SK-N-SH (cell line): ENCODE data around the gene PCDH20. TPM values are rescaled to one million over a fixed set of nuclear protein-coding genes. Genes with fewer than 3 reads are reported as not detected.

ENCODE experiments used
- CTCF ChIA-PET: fragments of 300-600, 350-600 bp; formaldehyde crosslinking; extraction: SDS; loops from one replicate; lab custom pipeline; 2021; lab: Yijun Ruan, JAX
- POLR2A ChIA-PET: fragments of 350-600 bp; sonication (Branson Sonifier 250); formaldehyde crosslinking; extraction: SDS; loops from one replicate; lab custom pipeline; 2020; ENCODE audit warnings: antibody characterized with exemption, inconsistent platforms; lab: Yijun Ruan, JAX
- DNase-seq: peaks from one replicate; pipeline ENCODE4 v3.0.0; 2012
- H2AFZ ChIP-seq: fragments of 200-600 bp; sonication (generic); 2 replicates; pipeline ENCODE4 v1.8.1; 2016; ENCODE audit warnings: antibody characterized with exemption, mild to moderate bottlenecking, low read depth
- H3F3A ChIP-seq: fragments of 200-600 bp; sonication (generic); replicated peaks from 2 replicates; pipeline ENCODE3; 2016; ENCODE audit warnings: antibody characterized with exemption, mild to moderate bottlenecking; ENCODE audit not compliant: insufficient read depth
- H3K27ac ChIP-seq, 2 experiments: fragments of 200-500 bp in 1 of 2; fragments of 200-600 bp in 1 of 2; sonication (Bioruptor generic) in 1 of 2; sonication (generic), shearing (Covaris generic) in 1 of 2; 2 replicates each; pipeline versions ENCODE4 v1.5.1 to v1.6.1; 2014 to 2016; ENCODE audit warnings: low read depth in 2 of 2, inconsistent platforms in 1 of 2, low read length in 1 of 2, mild to moderate bottlenecking in 1 of 2, mixed read lengths in 1 of 2
- H3K27me3 ChIP-seq: fragments of 200-600 bp; sonication (generic), shearing (Covaris generic); 2 replicates; pipeline ENCODE4 v1.6.1; 2016; ENCODE audit warnings: mixed run types; ENCODE audit not compliant: insufficient read depth
- H3K36me3 ChIP-seq, 2 experiments: fragments of 200-500 bp in 1 of 2; fragments of 200-600 bp in 1 of 2; sonication (Bioruptor generic) in 1 of 2; sonication (generic) in 1 of 2; replicated peaks in 1 of 2; 2 replicates each; pipeline versions ENCODE3 to v1.5.1; 2014 to 2016; ENCODE audit warnings: low read length in 1 of 2, mild to moderate bottlenecking in 1 of 2; ENCODE audit not compliant: insufficient read depth in 2 of 2, control insufficient read depth in 1 of 2
- H3K4me1 ChIP-seq, 2 experiments: fragments of 200-500 bp in 1 of 2; fragments of 200-600 bp in 1 of 2; sonication (Bioruptor generic) in 1 of 2; sonication (generic), shearing (Covaris generic) in 1 of 2; 2 replicates each; pipeline versions ENCODE4 v1.5.1 to v1.6.1; 2014 to 2016; ENCODE audit warnings: low read depth in 1 of 2, low read length in 1 of 2, mixed run types in 1 of 2; ENCODE audit not compliant: insufficient read depth in 2 of 2, control insufficient read depth in 1 of 2
- H3K4me2 ChIP-seq: fragments of 200-600 bp; sonication (generic), shearing (Covaris generic); 2 replicates; pipeline ENCODE4 v1.6.1; 2017; ENCODE audit warnings: mixed run types
- H3K4me3 ChIP-seq, 2 experiments: fragments of 200-500 bp in 1 of 2; fragments of 200-600 bp in 1 of 2; sonication (Bioruptor generic) in 1 of 2; sonication (generic), shearing (Covaris generic) in 1 of 2; 2 replicates each; pipeline versions ENCODE4 v1.5.1 to v1.8.1; 2014 to 2016; ENCODE audit warnings: low read depth in 2 of 2, inconsistent platforms in 1 of 2, low read length in 1 of 2, mild to moderate bottlenecking in 1 of 2, mixed read lengths in 1 of 2, moderate library complexity in 1 of 2
- H3K79me2 ChIP-seq: fragments of 200-600 bp; sonication (generic); 2 replicates; pipeline ENCODE4 v1.8.1; 2017; ENCODE audit warnings: mild to moderate bottlenecking; ENCODE audit not compliant: insufficient read depth
- H3K9ac ChIP-seq: fragments of 200-600 bp; sonication (generic); 2 replicates; pipeline ENCODE4 v1.6.1; 2017; ENCODE audit warnings: mixed run types
- H3K9me2 ChIP-seq: fragments of 200-600 bp; sonication (generic); 2 replicates; pipeline ENCODE4 v1.6.1; 2017; ENCODE audit warnings: mixed run types
- H3K9me3 ChIP-seq: fragments of 200-600 bp; sonication (generic); 2 replicates; pipeline ENCODE4 v1.6.1; 2017; ENCODE audit warnings: mixed run types, mild to moderate bottlenecking, moderate library complexity
- H4K20me1 ChIP-seq: fragments of 200-600 bp; sonication (generic); 2 replicates; pipeline ENCODE4 v1.6.1; 2017; ENCODE audit warnings: mild to moderate bottlenecking, mixed run types; ENCODE audit not compliant: insufficient read depth
- FOSL2 ChIP-seq: IDR thresholded peaks from 2 replicates; pipeline ENCODE4 v1.4.0; 2012; ENCODE audit warnings: low read depth, mild to moderate bottlenecking, moderate library complexity, borderline replicate concordance
- FOXM1 ChIP-seq: IDR thresholded peaks from 2 replicates; pipeline ENCODE4 v1.4.0; 2012; ENCODE audit warnings: low read depth, mild to moderate bottlenecking
- GABPA ChIP-seq: IDR thresholded peaks from 2 replicates; pipeline ENCODE4 v1.4.0; 2012; ENCODE audit warnings: low read depth, mild to moderate bottlenecking
- GATA2 ChIP-seq: sonication (generic); formaldehyde crosslinking; IDR thresholded peaks from 2 replicates; pipeline ENCODE4 v1.5.0; 2020; ENCODE audit warnings: mild to moderate bottlenecking, missing genetic modification reagents
- JUND ChIP-seq: IDR thresholded peaks from 2 replicates; pipeline ENCODE4 v1.4.0; 2012
- MAX ChIP-seq: IDR thresholded peaks from 2 replicates; pipeline ENCODE4 v1.4.0; 2012; ENCODE audit warnings: low read depth
- MEF2A ChIP-seq: IDR thresholded peaks from 2 replicates; pipeline ENCODE4 v1.4.0; 2012; ENCODE audit warnings: low read depth, borderline replicate concordance
- NFIC ChIP-seq: IDR thresholded peaks from 2 replicates; pipeline ENCODE4 v1.4.0; 2012; ENCODE audit warnings: borderline replicate concordance
- RAD21 ChIP-seq: IDR thresholded peaks from 2 replicates; pipeline ENCODE4 v1.6.1; 2012; ENCODE audit warnings: mild to moderate bottlenecking, low read length
- REST ChIP-seq: IDR thresholded peaks from 2 replicates; pipeline ENCODE4 v1.6.1; 2012; ENCODE audit warnings: mild to moderate bottlenecking, low read depth, low read length, moderate library complexity
- RFX5 ChIP-seq: IDR thresholded peaks from 2 replicates; pipeline ENCODE4 v1.6.1; 2012; ENCODE audit warnings: mild to moderate bottlenecking, improper control_type of control experiment, low read length
- RXRA ChIP-seq: IDR thresholded peaks from 2 replicates; pipeline ENCODE4 v1.4.0; 2012; ENCODE audit warnings: low read depth, mild to moderate bottlenecking, borderline replicate concordance
- TAF1 ChIP-seq: IDR thresholded peaks from 2 replicates; pipeline ENCODE4 v1.6.1; 2012; ENCODE audit warnings: low read depth, mild to moderate bottlenecking, low read length, moderate library complexity, borderline replicate concordance
- USF2 ChIP-seq: fragments of 150-350 bp; IDR thresholded peaks from 2 replicates; pipeline ENCODE4 v1.6.1; 2017; ENCODE audit warnings: antibody characterized with exemption, low read length, low read depth, borderline replicate concordance
- ZBTB33 ChIP-seq: IDR thresholded peaks from 2 replicates; pipeline ENCODE4 v1.4.0; 2012; ENCODE audit warnings: low read depth, borderline replicate concordance
- WGBS: methylation state at CpG from one replicate; pipeline ENCODE4 v1.1.6; 2017; ENCODE audit warnings: low lambda C conversion rate; 5-methylcytosine and 5-hydroxymethylcytosine counted together
- polyA plus RNA-seq, 3 experiments: library from polyadenylated mRNA; depleted of rRNA; stranded (reverse); fragments of >200 nt; gene quantifications; 2 replicates each; pipeline ENCODE4 v1.2.3, GENCODE V29; 2012

PCDH20 gene
- polyA plus RNA-seq, 1 of the 3 experiments (the other 2 are of a cell fraction), result not detected

GRCh38 chr13:61383111-61383510, 32.5 kb downstream of the PCDH20 start:
- Histone ChIP-seq H3K9me3 (no peaks in the 10 kb centered on the region), H3F3A (no peaks in the 10 kb centered on the region), H3K79me2 (no peaks in the 10 kb centered on the region), H3K4me3 (no peak overlapping the region), H3K9me2 (no peaks in the 10 kb centered on the region), H3K27ac (no peak overlapping the region), H2AFZ (no peak overlapping the region), H3K4me1 (no peaks in the 10 kb centered on the region), H3K9ac (no peak overlapping the region)
- POLR2A ChIA-PET, result no interaction called here
- TF ChIP-seq MEF2A, result no peak
- no peak for TF ChIP-seq REST
- no peak for TF ChIP-seq RXRA
- no peak for TF ChIP-seq FOXM1
- TF ChIP-seq USF2, result no peak
- no peak for TF ChIP-seq JUND
- TF ChIP-seq GATA2 (CRISPR knock-in tag), result no peak
- TF ChIP-seq FOSL2, result no peak
- TF ChIP-seq GABPA, result no peak
- no peak for TF ChIP-seq ZBTB33
- TF ChIP-seq RFX5, result no peak
- TF ChIP-seq RAD21, result no peak
- no peak for TF ChIP-seq NFIC
- TF ChIP-seq MAX, result no peak
- TF ChIP-seq TAF1, result no peak
- TF ChIP-seq, all 33 proteins: peak for 0
- no peaks in the 10 kb centered on the region for H3K27me3 ChIP-seq
- no peak overlapping the region for H3K4me2 ChIP-seq
- no peaks in the 10 kb centered on the region for H3K36me3 ChIP-seq
- H4K20me1 ChIP-seq, result no peaks in the 10 kb centered on the region
- CTCF ChIA-PET, result no interaction called here
- WGBS, result 17% methylated on average over 2 of the region's 2 CpGs
- no peak for DNase-seq
